Prostate gland (tissue), 2 donors: Measurements from ENCODE around the gene FHIP2A.

Experiments
- POLR2A ChIP-seq: fragments of 450-650 bp; IDR thresholded peaks from one replicate; pipeline ENCODE4 v1.6.1; 2016; ENCODE audit warnings: antibody characterized with exemption, mild to moderate bottlenecking
- POLR2AphosphoS5 ChIP-seq: sonication (generic); formaldehyde crosslinking; IDR thresholded peaks from one replicate; pipeline ENCODE4 v1.6.1; 2017; ENCODE audit warnings: antibody characterized with exemption
- TF ChIP-seq, protein P1 (sequence below), 4 experiments: fragments of 200-600 bp in 2 of 4; fragments of 450-650 bp in 2 of 4; sonication (generic) in 2 of 4; IDR thresholded peaks; 1 replicate in 3 of 4; 2 replicates in 1 of 4; pipeline ENCODE4 v1.5.1; 2016 to 2019; ENCODE audit warnings: antibody characterized with exemption in 4 of 4, mild to moderate bottlenecking in 2 of 4, moderate library complexity in 2 of 4

- TF ChIP-seq, protein P1, sequence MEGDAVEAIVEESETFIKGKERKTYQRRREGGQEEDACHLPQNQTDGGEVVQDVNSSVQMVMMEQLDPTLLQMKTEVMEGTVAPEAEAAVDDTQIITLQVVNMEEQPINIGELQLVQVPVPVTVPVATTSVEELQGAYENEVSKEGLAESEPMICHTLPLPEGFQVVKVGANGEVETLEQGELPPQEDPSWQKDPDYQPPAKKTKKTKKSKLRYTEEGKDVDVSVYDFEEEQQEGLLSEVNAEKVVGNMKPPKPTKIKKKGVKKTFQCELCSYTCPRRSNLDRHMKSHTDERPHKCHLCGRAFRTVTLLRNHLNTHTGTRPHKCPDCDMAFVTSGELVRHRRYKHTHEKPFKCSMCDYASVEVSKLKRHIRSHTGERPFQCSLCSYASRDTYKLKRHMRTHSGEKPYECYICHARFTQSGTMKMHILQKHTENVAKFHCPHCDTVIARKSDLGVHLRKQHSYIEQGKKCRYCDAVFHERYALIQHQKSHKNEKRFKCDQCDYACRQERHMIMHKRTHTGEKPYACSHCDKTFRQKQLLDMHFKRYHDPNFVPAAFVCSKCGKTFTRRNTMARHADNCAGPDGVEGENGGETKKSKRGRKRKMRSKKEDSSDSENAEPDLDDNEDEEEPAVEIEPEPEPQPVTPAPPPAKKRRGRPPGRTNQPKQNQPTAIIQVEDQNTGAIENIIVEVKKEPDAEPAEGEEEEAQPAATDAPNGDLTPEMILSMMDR (IDR thresholded peaks at IDR 0.05) = no peak
- TF ChIP-seq POLR2AphosphoS5 (no peak), POLR2A (no peak)
These were observed 399 bp downstream of the FHIP2A start for GRCh38 chr10:114821915-114822443.
